ENCODE results near the gene RAPGEF2. TPM values are rescaled to one million over a fixed set of nuclear protein-coding genes. Genes with fewer than 3 reads are reported as not detected.

The RAPGEF2 gene
- total and polyA plus RNA-seq, 7 experiments from 2014 or later: 0.72 to 35.2 (median 20.7) TPM

DNA sequence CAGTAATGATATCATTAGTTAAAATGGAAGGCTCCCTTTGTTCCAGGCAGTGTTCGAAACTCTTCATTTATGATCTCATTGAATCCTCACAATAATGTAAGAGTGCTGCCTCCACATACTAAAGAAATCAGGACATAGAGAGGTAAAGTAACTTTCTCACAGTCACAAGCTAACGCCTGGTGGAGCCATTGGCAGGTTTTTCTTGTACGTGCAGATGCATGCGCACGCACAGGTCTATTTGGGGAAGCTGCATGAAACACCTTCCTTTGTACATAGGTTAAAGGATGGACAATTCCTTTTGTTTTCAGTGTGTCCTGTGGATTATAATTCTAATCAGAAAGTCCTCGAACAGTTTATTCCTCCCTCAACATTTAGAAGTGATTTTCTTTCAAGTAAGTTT is 176.2 kb downstream of the RAPGEF2 start:
- H3K27me3 Mint-ChIP-seq: no peaks in the 10 kb centered on the region
- CTCF ChIA-PET: no interaction called here
- POLR2A ChIA-PET: no interaction called here
- H3K4me1 ChIP-seq (ENCODE audit: control insufficient read depth in 2 of 2, insufficient read depth in 2 of 2, low read length in 2 of 2): no peaks in the 10 kb centered on the region
- H3K4me3 ChIP-seq (ENCODE audit: low read length): no peak overlapping the region
- no peaks in the 10 kb centered on the region for H3K27me3 ChIP-seq (ENCODE audit: control insufficient read depth in 2 of 2, insufficient read depth in 2 of 2, low read length in 2 of 2)
- intact Hi-C loops (cut with micrococcal nuclease): no loop called here
- H3K4me3 Mint-ChIP-seq: no peak overlapping the region
- H3K9me3 ChIP-seq (ENCODE audit: control insufficient read depth in 2 of 3, low read length in 3 of 3): no peaks in the 10 kb centered on the region
- H3K27ac Mint-ChIP-seq: no peak overlapping the region
- no peak for DNase-seq
- H3K36me3 Mint-ChIP-seq: peaks cover 0 to 23% (median 6%) of the 10 kb centered on the region in 5 donors
- no peaks in the 10 kb centered on the region for H3K4me1 Mint-ChIP-seq
- no peak for ATAC-seq
- no peaks in the 10 kb centered on the region for H3K36me3 ChIP-seq (ENCODE audit: control insufficient read depth in 2 of 3, insufficient read depth in 3 of 3, low read length in 3 of 3)
- peaks cover 0 to 5% (median 2%) of the 10 kb centered on the region in 11 donors for H3K9me3 Mint-ChIP-seq
- no peak overlapping the region for H3K27ac ChIP-seq (ENCODE audit: low read depth, low read length)

DNA sequence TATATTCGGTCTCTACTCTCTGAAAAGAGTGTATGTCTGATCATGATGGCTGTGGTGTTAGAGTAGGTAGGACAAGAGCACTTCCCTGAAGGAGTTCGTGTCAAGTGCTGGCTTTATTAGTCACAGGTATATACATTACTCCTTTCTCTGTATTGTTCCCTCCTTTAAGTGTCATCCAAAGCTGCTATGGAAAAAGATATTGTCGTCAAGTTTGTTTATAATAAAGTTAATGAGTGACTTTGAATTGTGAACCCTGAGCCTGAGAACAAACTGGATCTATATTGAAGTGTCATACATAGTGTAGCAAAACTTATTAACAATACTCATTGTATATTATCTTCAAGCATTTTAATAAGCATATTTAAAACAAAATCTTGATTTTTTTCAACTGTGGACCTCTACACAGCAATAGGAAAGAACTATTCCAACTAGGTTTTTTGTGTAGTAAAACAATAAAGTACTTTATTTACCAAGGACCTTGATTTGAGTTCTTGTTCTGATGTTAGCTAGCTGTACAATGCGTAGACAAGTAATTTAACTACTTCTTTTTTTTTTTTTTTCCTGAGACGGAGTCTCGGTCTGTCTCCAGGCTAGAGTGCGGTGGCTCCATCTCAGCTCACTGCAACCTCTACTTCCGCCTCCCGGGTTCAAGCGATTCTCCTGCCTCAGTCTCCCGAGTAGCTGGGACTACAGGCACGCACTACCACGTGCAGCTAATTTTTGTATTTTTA is 177.7 kb downstream of the RAPGEF2 start:
- H3K4me3 ChIP-seq (ENCODE audit: low read length): no peak overlapping the region
- no peaks in the 10 kb centered on the region for H3K27me3 ChIP-seq (ENCODE audit: control insufficient read depth in 2 of 2, insufficient read depth in 2 of 2, low read length in 2 of 2)
- H3K4me1 ChIP-seq (ENCODE audit: control insufficient read depth in 2 of 2, insufficient read depth in 2 of 2, low read length in 2 of 2): no peaks in the 10 kb centered on the region
- H3K9me3 Mint-ChIP-seq: peaks cover 0 to 5% (median 2%) of the 10 kb centered on the region in 11 donors
- no peaks in the 10 kb centered on the region for H3K4me1 Mint-ChIP-seq
- no peak overlapping the region for H3K27ac ChIP-seq (ENCODE audit: low read depth, low read length)
- DNase-seq (no peak), ATAC-seq (no peak)
- H3K36me3 Mint-ChIP-seq: peaks cover 0 to 33% (median 6%) of the 10 kb centered on the region in 5 donors
- POLR2A ChIA-PET: no interaction called here
- no peak overlapping the region for H3K4me3 Mint-ChIP-seq
- CTCF ChIA-PET: interaction anchor here (1.2 kb wide), 1 partner anchor 13 kb away, joined by 6 read pairs; no protein-coding TSS in a partner anchor
- intact Hi-C loops (cut with micrococcal nuclease): no loop called here
- no peaks in the 10 kb centered on the region for H3K36me3 ChIP-seq (ENCODE audit: control insufficient read depth in 2 of 3, insufficient read depth in 3 of 3, low read length in 3 of 3)
- no peaks in the 10 kb centered on the region for H3K9me3 ChIP-seq (ENCODE audit: control insufficient read depth in 2 of 3, low read length in 3 of 3)
- H3K27me3 Mint-ChIP-seq: no peaks in the 10 kb centered on the region
- H3K27ac Mint-ChIP-seq: no peak overlapping the region

DNA sequence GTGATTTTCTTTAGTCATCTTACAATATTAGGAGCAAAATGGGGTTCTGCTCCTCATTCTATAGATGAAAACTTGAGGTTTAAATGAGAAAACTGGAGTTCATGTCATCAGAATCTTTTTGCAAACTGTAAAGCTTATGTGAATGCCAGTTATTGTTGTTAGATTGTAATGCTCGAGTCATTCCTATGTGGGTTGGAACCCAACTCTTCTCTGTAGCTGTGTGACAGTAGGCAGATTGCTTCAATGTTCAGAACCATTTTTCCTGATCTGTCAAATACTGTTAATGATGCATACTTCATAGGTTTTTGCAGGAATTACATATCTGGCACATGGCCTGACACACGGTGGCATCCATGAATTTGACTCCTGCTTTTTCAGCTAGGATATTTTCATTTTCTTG is 178.9 kb downstream of the RAPGEF2 start:
- intact Hi-C loops (cut with micrococcal nuclease): no loop called here
- no peaks in the 10 kb centered on the region for H3K27me3 Mint-ChIP-seq
- Histone ChIP-seq H3K9me3 (ENCODE audit: control insufficient read depth in 2 of 3, low read length in 3 of 3) (no peaks in the 10 kb centered on the region), H3K36me3 (ENCODE audit: control insufficient read depth in 2 of 3, insufficient read depth in 3 of 3, low read length in 3 of 3) (no peaks in the 10 kb centered on the region), H3K4me1 (ENCODE audit: control insufficient read depth in 2 of 2, insufficient read depth in 2 of 2, low read length in 2 of 2) (no peaks in the 10 kb centered on the region), H3K27me3 (ENCODE audit: control insufficient read depth in 2 of 2, insufficient read depth in 2 of 2, low read length in 2 of 2) (no peaks in the 10 kb centered on the region), H3K4me3 (ENCODE audit: low read length) (no peak overlapping the region), H3K27ac (ENCODE audit: low read depth, low read length) (no peak overlapping the region)
- ChIA-PET CTCF (no interaction called here), POLR2A (no interaction called here)
- H3K9me3 Mint-ChIP-seq: peaks cover 0 to 5% (median 2%) of the 10 kb centered on the region in 11 donors
- no peak overlapping the region for H3K4me3 Mint-ChIP-seq
- DNase-seq: no peak
- no peak for ATAC-seq
- peaks cover 0 to 42% (median 9%) of the 10 kb centered on the region in 5 donors for H3K36me3 Mint-ChIP-seq
- no peak overlapping the region for H3K27ac Mint-ChIP-seq
- H3K4me1 Mint-ChIP-seq: no peaks in the 10 kb centered on the region

DNA sequence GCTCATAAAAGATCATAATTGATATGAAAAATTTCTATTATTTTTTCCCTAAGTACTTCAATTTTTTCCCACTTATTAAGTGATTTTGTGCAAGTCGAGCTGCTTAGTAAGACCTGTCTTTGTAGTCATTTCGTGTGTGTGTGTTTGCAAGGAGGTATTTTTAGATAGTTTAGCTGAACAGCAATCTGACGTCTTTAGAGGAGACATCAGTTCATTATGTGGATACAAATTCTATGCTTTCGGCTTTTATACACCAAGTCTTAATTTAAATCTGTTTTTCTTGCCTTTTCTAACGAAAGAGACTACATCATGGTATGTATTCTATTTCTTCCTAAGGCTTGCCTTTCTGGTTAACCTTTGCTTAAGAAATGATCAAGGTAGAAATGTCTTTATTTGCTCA is 179.4 kb downstream of the RAPGEF2 start:
- ChIA-PET POLR2A (no interaction called here), CTCF (no interaction called here)
- ATAC-seq: no peak
- no peaks in the 10 kb centered on the region for H3K36me3 ChIP-seq (ENCODE audit: control insufficient read depth in 2 of 3, insufficient read depth in 3 of 3, low read length in 3 of 3)
- Mint-ChIP-seq H3K36me3 (peaks cover 0 to 43% (median 9%) of the 10 kb centered on the region in 5 donors), H3K27ac (no peak overlapping the region), H3K4me1 (no peaks in the 10 kb centered on the region), H3K9me3 (peaks cover 0 to 5% (median 2%) of the 10 kb centered on the region in 11 donors), H3K27me3 (no peaks in the 10 kb centered on the region), H3K4me3 (no peak overlapping the region)
- no peak overlapping the region for H3K4me3 ChIP-seq (ENCODE audit: low read length)
- intact Hi-C loops (cut with micrococcal nuclease): no loop called here
- DNase-seq: no peak
- H3K27me3 ChIP-seq (ENCODE audit: control insufficient read depth in 2 of 2, insufficient read depth in 2 of 2, low read length in 2 of 2): no peaks in the 10 kb centered on the region
- H3K27ac ChIP-seq (ENCODE audit: low read depth, low read length): no peak overlapping the region
- no peaks in the 10 kb centered on the region for H3K4me1 ChIP-seq (ENCODE audit: control insufficient read depth in 2 of 2, insufficient read depth in 2 of 2, low read length in 2 of 2)
- no peaks in the 10 kb centered on the region for H3K9me3 ChIP-seq (ENCODE audit: control insufficient read depth in 2 of 3, low read length in 3 of 3)

DNA sequence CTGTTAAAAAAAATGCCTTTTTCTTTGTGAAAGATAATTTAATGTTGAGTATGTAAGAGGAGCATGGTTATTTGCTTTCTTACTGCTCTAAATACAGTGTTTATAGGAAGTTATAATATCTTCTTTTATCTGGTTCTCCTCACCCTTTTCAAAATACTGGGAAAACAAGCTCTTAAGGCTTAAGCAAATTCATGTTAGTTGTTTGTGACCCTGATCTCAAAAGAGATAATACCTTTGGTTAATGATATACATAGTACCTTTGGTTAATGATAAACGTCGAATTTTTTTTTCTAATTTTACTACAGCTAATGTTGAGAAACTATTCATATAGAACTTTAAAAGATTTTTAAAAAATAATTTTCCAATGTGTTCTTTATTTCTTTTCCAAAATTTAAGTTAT is 180.1 kb downstream of the RAPGEF2 start:
- Histone ChIP-seq H3K27ac (ENCODE audit: low read depth, low read length) (no peak overlapping the region), H3K4me3 (ENCODE audit: low read length) (no peak overlapping the region), H3K27me3 (ENCODE audit: control insufficient read depth in 2 of 2, insufficient read depth in 2 of 2, low read length in 2 of 2) (no peaks in the 10 kb centered on the region), H3K36me3 (ENCODE audit: control insufficient read depth in 2 of 3, insufficient read depth in 3 of 3, low read length in 3 of 3) (no peaks in the 10 kb centered on the region), H3K4me1 (ENCODE audit: control insufficient read depth in 2 of 2, insufficient read depth in 2 of 2, low read length in 2 of 2) (no peaks in the 10 kb centered on the region), H3K9me3 (ENCODE audit: control insufficient read depth in 2 of 3, low read length in 3 of 3) (no peaks in the 10 kb centered on the region)
- no peak for DNase-seq
- peaks cover 0 to 37% (median 6%) of the 10 kb centered on the region in 5 donors for H3K36me3 Mint-ChIP-seq
- ATAC-seq: no peak
- CTCF ChIA-PET: no interaction called here
- intact Hi-C loops (cut with micrococcal nuclease): no loop called here
- peaks cover 0 to 3% (median 0%) of the 10 kb centered on the region in 11 donors for H3K9me3 Mint-ChIP-seq
- no peaks in the 10 kb centered on the region for H3K27me3 Mint-ChIP-seq
- no peak overlapping the region for H3K4me3 Mint-ChIP-seq
- POLR2A ChIA-PET: no interaction called here
- H3K27ac Mint-ChIP-seq: no peak overlapping the region
- H3K4me1 Mint-ChIP-seq: no peaks in the 10 kb centered on the region

DNA sequence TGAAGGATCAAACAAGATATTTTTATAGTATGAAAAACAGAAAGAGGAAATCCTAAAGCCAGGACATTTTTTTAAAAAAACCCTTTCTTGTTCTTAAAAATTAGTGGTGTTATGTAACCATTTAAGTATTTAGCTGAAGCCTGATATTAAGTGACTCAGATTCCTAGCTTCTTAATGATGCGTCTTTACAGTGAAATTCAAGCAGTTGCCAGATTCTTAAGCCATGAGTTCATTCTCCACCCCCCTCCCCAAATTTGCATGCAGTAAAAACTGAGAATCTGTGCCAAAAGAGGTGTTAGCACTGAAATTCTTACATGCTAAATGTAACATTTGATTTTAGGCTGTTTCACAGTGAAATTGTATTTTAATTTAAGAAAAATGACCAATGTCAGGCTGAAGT is 180.8 kb downstream of the RAPGEF2 start:
- H3K9me3 Mint-ChIP-seq: peaks cover 0 to 3% (median 0%) of the 10 kb centered on the region in 11 donors
- Histone ChIP-seq H3K9me3 (ENCODE audit: control insufficient read depth in 2 of 3, low read length in 3 of 3) (no peaks in the 10 kb centered on the region), H3K27ac (ENCODE audit: low read depth, low read length) (no peak overlapping the region), H3K4me3 (ENCODE audit: low read length) (no peak overlapping the region), H3K36me3 (ENCODE audit: control insufficient read depth in 2 of 3, insufficient read depth in 3 of 3, low read length in 3 of 3) (no peaks in the 10 kb centered on the region), H3K4me1 (ENCODE audit: control insufficient read depth in 2 of 2, insufficient read depth in 2 of 2, low read length in 2 of 2) (no peaks in the 10 kb centered on the region), H3K27me3 (ENCODE audit: control insufficient read depth in 2 of 2, insufficient read depth in 2 of 2, low read length in 2 of 2) (no peaks in the 10 kb centered on the region)
- peaks cover 0 to 5% (median 0%) of the 10 kb centered on the region in 7 donors for H3K4me1 Mint-ChIP-seq
- intact Hi-C loops (cut with micrococcal nuclease): no loop called here
- no peak overlapping the region for H3K27ac Mint-ChIP-seq
- no peaks in the 10 kb centered on the region for H3K27me3 Mint-ChIP-seq
- POLR2A ChIA-PET: no interaction called here
- DNase-seq (no peak), ATAC-seq (no peak)
- peaks cover 0 to 36% (median 9%) of the 10 kb centered on the region in 5 donors for H3K36me3 Mint-ChIP-seq
- CTCF ChIA-PET: no interaction called here
- no peak overlapping the region for H3K4me3 Mint-ChIP-seq

DNA sequence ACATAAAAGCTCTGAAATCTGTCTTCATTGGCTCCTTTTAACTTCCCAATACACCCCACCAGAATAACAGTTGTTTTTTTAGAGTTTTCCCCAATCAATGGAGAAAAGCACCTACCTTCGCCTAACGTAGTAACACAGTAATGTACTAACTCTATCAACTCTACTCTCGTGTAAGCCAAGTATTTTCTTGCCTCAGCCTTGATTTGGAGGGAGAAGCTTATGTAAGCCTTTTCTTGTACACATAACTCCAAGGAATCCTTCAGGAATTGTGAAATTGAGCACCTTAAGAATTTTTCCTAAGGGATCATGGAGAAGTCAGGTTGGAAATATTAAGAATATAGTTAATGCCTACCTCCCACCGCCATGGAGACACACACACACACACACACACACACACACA is 181.2 kb downstream of the RAPGEF2 start:
- DNase-seq (no peak), ATAC-seq (no peak)
- no peak overlapping the region for H3K27ac Mint-ChIP-seq
- H3K27me3 Mint-ChIP-seq: no peaks in the 10 kb centered on the region
- POLR2A ChIA-PET: no interaction called here
- H3K36me3 Mint-ChIP-seq: peaks cover 0 to 37% (median 11%) of the 10 kb centered on the region in 5 donors
- CTCF ChIA-PET: no interaction called here
- Histone ChIP-seq H3K36me3 (ENCODE audit: control insufficient read depth in 2 of 3, insufficient read depth in 3 of 3, low read length in 3 of 3) (no peaks in the 10 kb centered on the region), H3K27ac (ENCODE audit: low read depth, low read length) (no peak overlapping the region), H3K4me1 (ENCODE audit: control insufficient read depth in 2 of 2, insufficient read depth in 2 of 2, low read length in 2 of 2) (no peaks in the 10 kb centered on the region), H3K27me3 (ENCODE audit: control insufficient read depth in 2 of 2, insufficient read depth in 2 of 2, low read length in 2 of 2) (no peaks in the 10 kb centered on the region), H3K9me3 (ENCODE audit: control insufficient read depth in 2 of 3, low read length in 3 of 3) (no peaks in the 10 kb centered on the region), H3K4me3 (ENCODE audit: low read length) (no peak overlapping the region)
- intact Hi-C loops (cut with micrococcal nuclease): no loop called here
- H3K9me3 Mint-ChIP-seq: peaks cover 0 to 1% (median 0%) of the 10 kb centered on the region in 11 donors
- H3K4me1 Mint-ChIP-seq: peaks cover 0 to 5% (median 0%) of the 10 kb centered on the region in 7 donors
- H3K4me3 Mint-ChIP-seq: no peak overlapping the region
